ENCODE results near the gene APCDD1L.

GRCh38 chr20:58544286-58544685, 29.1 kb upstream of the APCDD1L start:
- no peak for TF ChIP-seq CTCF (IDR thresholded peaks at IDR 0.05)
- TF ChIP-seq GABPA (IDR thresholded peaks at IDR 0.05; ENCODE audit: low read depth), result no peak
- TF ChIP-seq FOSL2 (IDR thresholded peaks at IDR 0.05; ENCODE audit: borderline replicate concordance, low read depth), result no peak
- no peak for TF ChIP-seq TAF1 (IDR thresholded peaks at IDR 0.05; ENCODE audit: borderline replicate concordance, low read depth, low read length)
- no peak for TF ChIP-seq POLR2AphosphoS5 (IDR thresholded peaks at IDR 0.05; ENCODE audit: low read depth, low read length)
- no peak for TF ChIP-seq EZH2phosphoT487 (IDR thresholded peaks at IDR 0.05; ENCODE audit: borderline replicate concordance, low read depth)
- no peak for TF ChIP-seq SIN3A (IDR thresholded peaks at IDR 0.05; ENCODE audit: borderline replicate concordance, low read depth, low read length)
- TF ChIP-seq MXI1 (IDR thresholded peaks at IDR 0.05; ENCODE audit: low read depth, low read length), result no peak
- no peak for TF ChIP-seq GATA2 (CRISPR knock-in tag; IDR thresholded peaks at IDR 0.05)
- TF ChIP-seq MAX (IDR thresholded peaks at IDR 0.05; ENCODE audit: low read depth), result no peak
- no peak for TF ChIP-seq EP300 (IDR thresholded peaks at IDR 0.05; ENCODE audit: borderline replicate concordance in 1 of 2, low read depth in 1 of 2, low read length in 1 of 2)
